HG03575 (cell line): ENCODE measurements around the gene CFAP58.
A peak's percentile ranks its signal among the peaks of the same experiment; 100 is the strongest.

Experiments used
- ATAC-seq: cut with Tn5 transposase; IDR thresholded peaks from one replicate; pipeline ENCODE4 v1.9.1; 2021; ENCODE audit not compliant: unreplicated experiment, insufficient number of reproducible peaks, low FRiP score; ENCODE audit errors: extremely low read depth

Gene CFAP58

GRCh38 chr10:104353325-104354048 is at the start of gene CFAP58:
Gene CFAP58 (plus strand): TSS chr10:104353833. CDS start chr10:104353898, 65 bp downstream.
- no peak for ATAC-seq

- no peak for ATAC-seq
Observed at GRCh38 chr10:104304356-104304745, 49.3 kb upstream of the CFAP58 start.

- no peak for ATAC-seq
Observed at GRCh38 chr10:104304927-104305326, 48.7 kb upstream of the CFAP58 start.

- ATAC-seq = no peak
Observed at GRCh38 chr10:104306897-104307296, 46.7 kb upstream of the CFAP58 start.

GRCh38 chr10:104307576-104308438 is 45.8 kb upstream of the CFAP58 start:
- ATAC-seq = no peak

GRCh38 chr10:104308439-104308903 is 45.2 kb upstream of the CFAP58 start:
- peak; percentile 64 for ATAC-seq

GRCh38 chr10:104309980-104310978 is 43.4 kb upstream of the CFAP58 start:
- no peak for ATAC-seq

- ATAC-seq = no peak
Observed at GRCh38 chr10:104311184-104311720, 42.4 kb upstream of the CFAP58 start.

- no peak for ATAC-seq
Observed at GRCh38 chr10:104314591-104315485, 38.8 kb upstream of the CFAP58 start.

- no peak for ATAC-seq
Observed at GRCh38 chr10:104315486-104315921, 38.1 kb upstream of the CFAP58 start.

GRCh38 chr10:104316321-104317099 is 37.1 kb upstream of the CFAP58 start:
- no peak for ATAC-seq

- ATAC-seq = no peak
Observed at GRCh38 chr10:104317269-104317710, 36.3 kb upstream of the CFAP58 start.

GRCh38 chr10:104317726-104318299 is 35.8 kb upstream of the CFAP58 start:
- no peak for ATAC-seq

GRCh38 chr10:104318326-104318725 is 35.3 kb upstream of the CFAP58 start:
- no peak for ATAC-seq

- no peak for ATAC-seq
Observed at GRCh38 chr10:104318810-104319741, 34.6 kb upstream of the CFAP58 start.

- ATAC-seq = no peak
Observed at GRCh38 chr10:104321226-104321625, 32.4 kb upstream of the CFAP58 start.
